ENCODE results near the gene DLG3.

The DLG3 gene

GRCh38 chrX:70527053-70527452, 82.4 kb downstream of the DLG3 start:
- no peak for DNase-seq

DNA sequence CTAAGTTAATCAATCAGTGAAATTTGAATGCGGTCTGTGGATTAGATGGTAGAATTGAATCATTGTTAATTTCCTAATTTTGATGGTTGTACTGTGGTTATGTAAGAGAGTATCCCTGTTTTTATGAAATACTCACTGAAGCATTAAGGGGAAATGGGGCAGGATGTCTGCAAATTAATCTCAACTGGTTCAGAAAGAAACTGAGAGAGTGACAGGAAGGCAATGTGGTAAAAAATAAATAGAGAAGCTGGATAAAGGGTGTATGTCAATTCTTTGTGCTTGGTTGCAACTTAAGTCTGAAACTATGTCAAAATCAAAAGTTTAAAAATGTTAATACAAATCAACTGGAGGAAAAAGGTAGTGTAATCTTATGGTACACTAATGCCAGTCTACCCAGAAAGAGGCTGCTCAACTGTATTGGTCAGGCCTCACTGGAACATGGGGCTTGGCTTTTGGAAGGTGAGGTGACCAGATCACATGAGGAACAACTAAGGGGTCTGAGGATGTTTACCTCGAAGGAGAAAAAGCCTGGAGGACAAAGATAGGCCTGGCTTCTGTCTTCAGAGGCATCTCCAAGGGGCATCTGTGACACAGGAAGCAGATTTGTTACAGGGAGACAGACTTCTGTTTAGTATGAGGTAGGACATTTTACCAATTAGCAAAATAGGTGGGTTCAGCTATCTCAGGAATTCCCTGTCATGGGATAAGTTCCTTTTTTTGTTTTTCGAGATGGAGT, 83.1 kb downstream of the DLG3 start:
- DNase-seq: no peak

DNA sequence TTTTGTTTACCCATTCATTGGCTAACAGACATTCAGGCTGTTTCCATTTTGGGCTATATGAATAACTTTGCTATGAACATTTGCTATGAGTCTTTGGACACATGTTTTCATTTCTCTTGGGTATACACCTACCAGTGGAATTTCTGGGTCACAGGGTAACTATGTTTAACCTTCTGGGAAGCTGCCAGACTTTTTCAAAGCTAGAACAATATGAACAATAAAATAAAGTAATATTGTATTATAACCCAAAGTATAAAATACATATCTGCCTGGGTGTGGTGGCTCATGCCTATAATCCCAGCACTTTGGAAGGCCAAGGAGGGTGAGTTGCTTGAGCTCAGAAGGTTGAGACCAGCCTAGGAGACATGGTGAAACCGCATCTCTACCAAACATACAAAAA, 90.6 kb downstream of the DLG3 start:
- DNase-seq: no peak

DNA sequence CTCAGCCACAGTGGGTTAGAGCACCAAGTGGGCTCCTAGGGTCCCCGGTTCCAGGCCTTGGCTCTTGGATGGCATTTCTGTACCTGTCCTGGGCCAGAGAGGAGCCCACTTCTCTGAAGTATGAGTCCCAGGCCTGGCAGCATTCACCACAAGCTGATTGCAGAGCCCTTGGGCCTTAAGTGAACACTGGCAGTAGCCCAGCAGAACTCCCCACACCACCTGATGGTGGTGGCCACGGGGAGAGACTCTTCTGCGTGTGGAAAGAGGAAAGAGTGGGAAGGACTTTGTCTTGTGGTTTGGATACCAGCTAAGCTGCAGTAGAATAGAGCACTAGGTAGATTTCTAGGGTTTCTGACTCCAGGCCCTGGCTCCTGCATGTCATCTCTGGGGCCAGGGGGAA, 104.8 kb downstream of the DLG3 start:
- DNase-seq: no peak

GRCh38 chrX:70552130-70552704, 107.6 kb downstream of the DLG3 start:
- no peak for DNase-seq

- no peak for DNase-seq
Measured at GRCh38 chrX:70553516-70553915, 108.9 kb downstream of the DLG3 start.

GRCh38 chrX:70554081-70554480, 109.4 kb downstream of the DLG3 start:
- DNase-seq: no peak

DNA sequence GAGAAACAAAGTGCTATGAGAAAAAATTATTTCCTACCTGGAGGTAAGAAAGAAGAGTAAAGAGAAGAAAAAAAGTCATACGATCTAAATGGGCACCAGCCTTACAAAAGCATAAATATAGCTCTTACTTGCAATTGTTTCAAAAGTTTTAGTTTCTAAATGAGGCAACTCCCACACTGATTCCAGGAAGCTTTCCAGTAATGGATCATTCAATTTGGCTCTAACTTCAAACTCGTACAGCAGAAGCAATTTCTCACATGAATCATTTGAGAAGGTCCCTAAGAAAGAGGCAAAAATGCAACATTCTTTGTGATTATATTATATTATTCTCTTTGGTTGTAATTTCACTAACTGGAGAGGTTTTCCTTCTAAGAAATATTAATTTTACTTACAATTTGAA, 109.9 kb downstream of the DLG3 start:
- DNase-seq: no peak

DNA sequence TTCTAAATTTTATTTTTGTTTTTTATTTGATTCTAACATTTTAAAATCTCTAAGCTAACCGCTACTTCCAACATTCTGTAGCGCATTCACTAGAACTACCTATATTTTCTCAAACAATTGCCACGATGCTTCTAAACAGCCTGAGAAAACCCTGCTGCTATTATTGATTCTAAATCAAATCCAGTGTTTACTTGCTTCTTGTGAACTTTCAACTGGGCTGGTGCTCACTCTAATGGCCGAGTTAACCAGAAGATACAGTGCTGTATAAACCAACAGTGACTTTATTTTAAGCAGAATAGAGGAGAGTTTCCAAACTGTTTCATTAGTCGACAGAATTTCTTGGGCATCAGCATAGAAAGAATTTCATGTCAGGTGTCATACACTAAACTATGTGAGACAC, 110.3 kb downstream of the DLG3 start:
- DNase-seq: no peak

All from NCI-H1694 (cell line).